Measurements from ENCODE around the gene CNTNAP4. TPM values are rescaled to one million over a fixed set of nuclear protein-coding genes. Genes with fewer than 3 reads are reported as not detected.

The CNTNAP4 gene
- polyA plus RNA-seq, 1 of the 3 experiments (the other 2 are of a cell fraction): not detected

GRCh38 chr16:76502063-76502462, 224.9 kb downstream of the CNTNAP4 start:
- Histone ChIP-seq H3K79me2 (ENCODE audit: insufficient read depth) (no peaks in the 10 kb centered on the region), H3K9me3 (no peaks in the 10 kb centered on the region), H3K27me3 (ENCODE audit: insufficient read depth) (no peaks in the 10 kb centered on the region), H3K4me3 (ENCODE audit: low read depth in 2 of 2, low read length in 1 of 2) (no peak overlapping the region), H3F3A (replicated peaks; ENCODE audit: insufficient read depth) (no peaks in the 10 kb centered on the region), H3K36me3 (replicated peaks in 1 of 2; ENCODE audit: control insufficient read depth in 1 of 2, insufficient read depth in 2 of 2, low read length in 1 of 2) (no peaks in the 10 kb centered on the region), H4K20me1 (ENCODE audit: insufficient read depth) (no peaks in the 10 kb centered on the region), H3K9ac (no peak overlapping the region), H3K4me1 (ENCODE audit: control insufficient read depth in 1 of 2, insufficient read depth in 2 of 2, low read depth in 1 of 2, low read length in 1 of 2) (no peaks in the 10 kb centered on the region), H3K4me2 (no peak overlapping the region), H3K27ac (ENCODE audit: low read depth in 2 of 2, low read length in 1 of 2) (no peak overlapping the region), H3K9me2 (no peaks in the 10 kb centered on the region), H2AFZ (ENCODE audit: low read depth) (no peak overlapping the region)
- ChIA-PET CTCF (interaction anchor here (0.6 kb wide), 2 partner anchors 140 to 151 kb away, joined by 3 read pairs; no protein-coding TSS in a partner anchor), POLR2A (no interaction called here)
- 62% methylated on average over 8 of the region's 8 CpGs for WGBS (ENCODE audit: low lambda C conversion rate)
- TF ChIP-seq YY1 (IDR thresholded peaks at IDR 0.05; ENCODE audit: low read depth): no peak
- TF ChIP-seq CTCF (IDR thresholded peaks at IDR 0.05): no peak
- no peak for TF ChIP-seq EP300 (IDR thresholded peaks at IDR 0.05; ENCODE audit: borderline replicate concordance in 1 of 2, low read depth in 1 of 2, low read length in 1 of 2)
- TF ChIP-seq ELF1 (IDR thresholded peaks at IDR 0.05): no peak
- no peak for TF ChIP-seq REST (IDR thresholded peaks at IDR 0.05; ENCODE audit: low read depth, low read length)
- no peak for TF ChIP-seq IRF3 (IDR thresholded peaks at IDR 0.05; ENCODE audit: low read depth, low read length)
- TF ChIP-seq JUND (IDR thresholded peaks at IDR 0.05): no peak
- no peak for TF ChIP-seq USF2 (IDR thresholded peaks at IDR 0.05; ENCODE audit: borderline replicate concordance, low read depth, low read length)
- DNase-seq: no peak

GRCh38 chr16:76502555-76502954, 225.4 kb downstream of the CNTNAP4 start:
- H3K9ac ChIP-seq: no peak overlapping the region
- CTCF ChIA-PET: interaction anchor here (0.6 kb wide), 1 partner anchor 151 kb away, joined by 3 read pairs; no protein-coding TSS in a partner anchor
- no peaks in the 10 kb centered on the region for H3K79me2 ChIP-seq (ENCODE audit: insufficient read depth)
- H3K4me3 ChIP-seq (ENCODE audit: low read depth in 2 of 2, low read length in 1 of 2): no peak overlapping the region
- no peaks in the 10 kb centered on the region for H3K9me3 ChIP-seq
- 20% methylated on average over 3 of the region's 3 CpGs for WGBS (ENCODE audit: low lambda C conversion rate)
- H3K36me3 ChIP-seq (replicated peaks in 1 of 2; ENCODE audit: control insufficient read depth in 1 of 2, insufficient read depth in 2 of 2, low read length in 1 of 2): no peaks in the 10 kb centered on the region
- H3K27me3 ChIP-seq (ENCODE audit: insufficient read depth): no peaks in the 10 kb centered on the region
- H3K27ac ChIP-seq (ENCODE audit: low read depth in 2 of 2, low read length in 1 of 2): no peak overlapping the region
- no peak overlapping the region for H2AFZ ChIP-seq (ENCODE audit: low read depth)
- no peaks in the 10 kb centered on the region for H3K4me1 ChIP-seq (ENCODE audit: control insufficient read depth in 1 of 2, insufficient read depth in 2 of 2, low read depth in 1 of 2, low read length in 1 of 2)
- no peak overlapping the region for H3K4me2 ChIP-seq
- POLR2A ChIA-PET: no interaction called here
- H3K9me2 ChIP-seq: no peaks in the 10 kb centered on the region
- no peaks in the 10 kb centered on the region for H3F3A ChIP-seq (replicated peaks; ENCODE audit: insufficient read depth)
- no peak for DNase-seq
- H4K20me1 ChIP-seq (ENCODE audit: insufficient read depth): no peaks in the 10 kb centered on the region
- TF ChIP-seq GABPA (IDR thresholded peaks at IDR 0.05; ENCODE audit: low read depth): no peak
- TF ChIP-seq CHD2 (IDR thresholded peaks at IDR 0.05; ENCODE audit: low read length, partially characterized antibody): no peak
- TF ChIP-seq PBX3 (IDR thresholded peaks at IDR 0.05): no peak
- no peak for TF ChIP-seq FOXM1 (IDR thresholded peaks at IDR 0.05; ENCODE audit: low read depth)
- TF ChIP-seq FOSL2 (IDR thresholded peaks at IDR 0.05; ENCODE audit: borderline replicate concordance, low read depth): no peak
- TF ChIP-seq MXI1 (IDR thresholded peaks at IDR 0.05; ENCODE audit: low read depth, low read length): no peak
- no peak for TF ChIP-seq TEAD4 (IDR thresholded peaks at IDR 0.05; ENCODE audit: borderline replicate concordance, insufficient read depth)
- TF ChIP-seq IRF3 (IDR thresholded peaks at IDR 0.05; ENCODE audit: low read depth, low read length): no peak
- no peak for TF ChIP-seq EP300 (IDR thresholded peaks at IDR 0.05; ENCODE audit: borderline replicate concordance in 1 of 2, low read depth in 1 of 2, low read length in 1 of 2)
- no peak for TF ChIP-seq NFIC (IDR thresholded peaks at IDR 0.05; ENCODE audit: borderline replicate concordance)
- no peak for TF ChIP-seq RXRA (IDR thresholded peaks at IDR 0.05; ENCODE audit: borderline replicate concordance, low read depth)
- TF ChIP-seq SMC3 (IDR thresholded peaks at IDR 0.05; ENCODE audit: low read depth, low read length): no peak
- TF ChIP-seq YY1 (IDR thresholded peaks at IDR 0.05; ENCODE audit: low read depth): no peak

Measured in SK-N-SH (cell line).